Measurements from ENCODE around the gene ANKH.
"Not testable (repeated sequence)": the region's sequence is repeated elsewhere in the genome, so short reads cannot be mapped to it uniquely, and the experiment has no call there.

Gene ANKH

DNA sequence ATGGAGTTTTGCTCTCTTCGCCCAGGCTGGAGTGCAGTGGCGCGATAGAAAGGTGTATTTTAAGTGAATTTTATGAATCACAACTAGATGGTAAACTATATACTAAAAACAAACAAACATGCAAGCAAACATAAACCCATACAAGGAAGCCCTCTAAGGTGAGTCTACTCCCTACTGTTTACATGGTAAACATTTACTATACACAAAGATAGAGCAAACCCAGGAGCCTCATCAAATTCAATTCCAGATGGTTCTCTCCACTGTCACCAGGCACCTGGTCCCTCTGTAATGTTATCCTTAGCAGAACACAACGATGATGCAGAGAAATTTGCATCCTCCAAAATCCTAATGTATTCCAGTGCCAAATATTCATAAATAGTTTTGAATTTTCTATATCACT lies 17.9 kb downstream of the ANKH start:
- DNase-seq = no peak

DNA sequence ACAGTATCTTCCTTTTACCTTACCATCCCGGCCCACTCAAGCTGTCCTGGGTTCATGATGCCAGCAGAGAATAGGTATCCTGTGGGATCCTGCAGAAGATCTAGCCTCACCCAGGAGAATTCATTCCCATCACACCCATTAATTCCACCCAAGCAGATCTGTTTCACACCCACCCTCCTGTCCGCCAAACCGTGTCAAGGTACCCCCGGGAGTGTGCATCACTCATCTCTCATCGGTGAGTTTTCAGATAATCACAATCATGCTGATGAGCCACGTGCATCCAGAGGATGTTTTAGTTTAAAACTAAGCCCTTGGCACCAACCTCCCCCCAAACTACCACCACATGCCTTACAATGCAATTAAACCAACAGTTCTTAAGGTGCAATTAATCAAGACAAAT lies 18.8 kb downstream of the ANKH start:
- DNase-seq = no peak

DNA sequence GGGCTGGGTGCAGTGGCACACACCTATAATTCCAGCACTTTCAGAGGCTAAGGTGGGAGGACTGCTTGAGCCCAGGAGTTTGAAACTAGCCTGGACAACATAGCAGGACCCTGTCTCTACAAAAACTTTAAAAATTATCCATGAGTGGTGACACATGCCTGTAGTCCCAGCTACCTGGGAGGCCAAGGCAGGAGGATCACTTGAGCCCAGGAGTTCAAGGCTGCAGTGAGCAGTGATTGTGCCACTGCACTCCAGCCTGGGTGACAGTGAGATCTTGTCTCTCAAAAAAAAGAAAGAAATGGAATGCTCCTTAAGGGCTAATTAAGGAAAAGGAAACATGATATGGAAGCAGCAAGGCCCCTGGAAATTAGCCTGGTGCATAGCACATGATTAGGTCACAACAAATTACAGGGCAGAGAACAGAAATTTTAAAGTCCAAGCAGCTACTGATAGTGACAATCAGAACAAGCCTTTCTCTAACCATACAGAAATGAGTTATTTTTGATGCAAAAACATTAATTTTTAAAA lies 19.5 kb downstream of the ANKH start:
- no peak for DNase-seq

DNA sequence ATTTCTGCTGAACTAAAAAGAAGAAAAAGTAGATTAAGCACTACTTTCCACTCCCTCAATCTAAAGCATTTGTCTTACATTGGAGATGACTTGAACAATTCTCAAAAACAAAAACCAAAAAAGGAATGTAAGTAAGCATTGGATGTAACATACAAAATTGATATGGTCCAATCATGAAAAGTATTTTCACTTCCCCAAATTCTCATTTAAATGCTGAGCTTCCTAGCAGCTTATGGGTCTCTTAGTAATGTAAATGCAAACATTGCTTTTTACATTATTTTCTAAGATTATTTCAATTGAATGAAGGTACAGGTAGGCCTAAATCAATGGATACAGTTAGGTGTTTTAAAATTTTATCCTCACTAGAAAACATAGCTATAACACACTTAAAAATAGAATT lies 20.0 kb downstream of the ANKH start:
- DNase-seq = no peak

DNA sequence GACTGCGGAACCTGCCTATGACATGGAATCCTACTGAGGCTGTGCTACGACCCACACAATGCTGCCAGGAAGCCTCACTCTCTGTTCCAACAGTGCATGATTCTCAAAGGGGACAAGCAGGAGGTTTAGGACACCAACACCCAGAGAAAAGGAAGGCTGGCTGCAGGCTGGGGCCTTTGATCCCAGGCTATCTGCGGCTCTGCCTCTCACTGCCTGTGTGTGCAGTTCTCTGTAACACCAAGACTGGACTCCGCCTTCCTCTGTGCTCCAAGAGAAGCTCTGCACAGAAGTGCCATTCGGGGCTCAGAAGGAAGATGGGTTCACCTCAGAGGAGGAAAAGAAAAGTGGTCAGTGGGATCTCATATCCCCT lies 20.5 kb downstream of the ANKH start:
- DNase-seq = no peak

DNA sequence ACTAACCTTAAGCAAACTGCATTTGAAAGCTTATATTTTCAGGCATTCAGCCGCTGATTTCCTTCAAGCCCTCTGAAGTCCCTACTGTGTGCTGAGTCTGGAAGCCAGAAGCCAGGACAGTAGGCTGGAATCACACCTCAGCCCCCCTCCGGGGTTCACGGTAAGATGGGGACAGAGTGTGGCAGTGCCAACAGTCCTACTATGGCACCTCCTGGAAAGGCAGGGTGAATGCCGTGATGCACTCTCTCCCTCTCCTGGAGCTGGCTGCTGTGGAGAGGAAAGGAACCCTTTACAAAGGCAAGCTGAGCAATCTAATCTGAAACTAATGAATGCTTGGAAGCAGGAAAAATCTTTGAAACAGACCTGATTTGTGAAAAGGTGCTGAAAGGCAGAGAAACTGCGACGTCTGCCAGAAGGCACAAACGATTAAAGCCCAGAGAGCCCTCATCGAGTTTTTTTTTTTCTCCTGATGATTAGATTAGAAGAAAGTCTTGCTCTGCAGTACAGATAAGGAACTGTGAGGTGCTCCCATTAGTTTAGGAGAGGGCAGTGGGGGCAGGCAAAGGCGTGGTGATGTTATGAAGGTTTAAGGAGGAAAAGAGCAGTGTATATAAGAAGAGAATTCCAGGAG lies 21.0 kb downstream of the ANKH start:
- DNase-seq = no peak

DNA sequence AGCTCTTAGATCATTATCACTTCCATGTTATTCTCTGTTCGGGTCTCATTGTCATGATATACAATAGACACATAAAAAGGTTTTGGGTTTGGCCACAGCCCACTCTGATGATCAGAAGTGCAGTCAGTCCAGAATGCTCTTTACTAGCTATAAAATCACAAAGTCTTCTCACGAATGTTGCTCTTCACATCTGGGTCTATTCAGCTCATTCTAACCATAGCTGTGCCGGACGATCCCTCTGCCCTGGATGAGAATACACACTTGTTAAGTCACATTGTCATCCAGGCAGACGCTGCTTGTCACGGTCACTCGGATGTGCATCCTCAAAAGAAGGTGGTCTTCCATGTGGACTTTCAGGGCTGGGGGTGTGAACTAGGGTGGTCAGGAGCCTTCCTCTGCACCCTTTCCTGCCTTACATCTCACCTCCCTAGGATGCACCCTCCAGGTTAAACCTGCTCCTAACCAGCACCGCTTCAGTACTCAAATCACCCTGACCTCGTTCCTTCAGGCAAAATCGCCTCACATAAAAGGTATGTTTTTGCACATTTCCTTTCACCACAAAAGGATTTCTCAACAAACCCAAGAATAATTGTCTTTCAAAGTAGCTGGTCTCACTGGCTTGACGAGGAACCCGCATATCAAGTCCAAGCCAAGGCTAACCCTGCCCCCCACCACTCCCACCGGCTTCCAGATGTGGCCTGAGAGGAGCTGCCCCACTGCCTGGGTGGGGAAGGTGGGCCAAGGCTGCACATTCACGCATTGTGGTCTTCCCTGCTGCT lies 21.9 kb downstream of the ANKH start:
- DNase-seq = no peak

DNA sequence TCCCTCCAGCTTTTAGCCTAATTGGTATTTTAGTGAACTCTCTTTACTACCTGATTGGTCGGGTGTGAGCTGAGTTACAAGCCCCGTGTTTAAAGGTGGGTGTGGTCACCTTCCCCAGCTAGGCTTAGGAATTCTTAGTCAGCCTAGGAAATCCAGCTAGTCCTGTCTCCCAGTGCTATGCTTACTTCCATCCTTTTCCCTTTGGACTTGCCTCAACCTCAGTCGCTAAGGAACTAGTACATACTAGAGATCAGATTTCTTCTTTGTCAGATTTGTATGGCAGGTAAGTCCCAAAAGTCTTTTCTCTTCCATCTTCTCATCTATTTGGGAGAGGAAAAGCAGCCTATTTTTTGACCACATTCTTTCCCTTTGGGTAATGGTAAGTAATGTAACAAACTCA lies 22.6 kb downstream of the ANKH start:
- DNase-seq = not testable (repeated sequence)

DNA sequence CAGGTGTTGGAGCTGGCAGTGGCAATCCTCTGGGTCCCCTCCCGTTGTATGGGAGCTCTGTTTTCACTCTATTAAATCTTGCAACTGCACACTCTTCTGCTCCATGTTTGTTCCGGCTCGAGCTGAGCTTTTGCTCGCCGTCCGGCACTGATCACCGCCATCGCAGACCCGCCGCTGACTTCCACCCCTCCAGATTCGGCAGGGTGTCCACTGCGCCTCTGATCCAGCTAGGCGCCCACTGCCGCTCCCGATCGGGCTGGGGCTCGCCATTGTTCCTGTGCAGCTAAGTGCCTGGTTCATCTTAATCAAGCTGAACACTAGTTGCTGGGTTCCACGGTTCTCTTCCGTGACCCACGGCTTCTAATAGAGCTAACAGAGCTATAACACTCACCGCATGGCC lies 23.2 kb downstream of the ANKH start:
- no peak for DNase-seq

DNA sequence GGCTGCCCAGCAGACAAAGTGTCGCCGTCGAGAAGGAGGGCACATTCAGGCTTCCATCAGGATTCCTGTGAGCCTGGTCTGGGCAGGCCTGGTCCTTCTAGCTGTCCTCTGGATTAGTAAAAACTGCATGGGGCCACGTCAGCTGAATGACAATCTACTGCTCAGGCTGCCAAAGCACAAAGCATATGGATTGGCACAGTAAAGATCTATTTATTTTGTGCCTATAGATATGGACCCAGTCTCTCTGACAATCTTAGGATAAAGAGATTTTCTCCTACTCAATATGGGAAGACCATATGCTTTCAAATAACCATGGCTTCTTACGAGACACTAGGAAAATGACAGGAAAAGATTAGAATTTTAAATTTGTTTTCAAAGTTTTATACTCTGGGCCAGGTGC lies 24.1 kb downstream of the ANKH start:
- no peak for DNase-seq

DNA sequence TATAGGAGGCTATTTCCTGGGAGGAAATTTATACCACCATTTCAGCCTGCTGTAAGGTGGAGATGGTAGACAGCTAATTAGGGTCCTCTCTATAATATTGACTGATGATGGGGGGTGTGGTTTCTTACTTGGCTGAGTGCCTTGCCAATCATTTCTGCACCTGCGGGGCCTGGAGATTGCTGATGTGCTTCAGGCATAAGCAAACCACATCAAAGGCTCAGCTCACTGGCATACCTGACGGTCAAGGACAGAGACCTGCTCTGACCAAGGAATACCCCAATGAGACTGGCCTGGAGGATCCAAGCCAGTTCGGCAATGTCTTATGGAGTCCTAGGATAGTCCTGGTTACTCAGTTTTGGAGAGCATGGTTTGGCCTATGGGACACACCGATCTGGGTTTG lies 29.5 kb downstream of the ANKH start:
- no peak for DNase-seq

DNA sequence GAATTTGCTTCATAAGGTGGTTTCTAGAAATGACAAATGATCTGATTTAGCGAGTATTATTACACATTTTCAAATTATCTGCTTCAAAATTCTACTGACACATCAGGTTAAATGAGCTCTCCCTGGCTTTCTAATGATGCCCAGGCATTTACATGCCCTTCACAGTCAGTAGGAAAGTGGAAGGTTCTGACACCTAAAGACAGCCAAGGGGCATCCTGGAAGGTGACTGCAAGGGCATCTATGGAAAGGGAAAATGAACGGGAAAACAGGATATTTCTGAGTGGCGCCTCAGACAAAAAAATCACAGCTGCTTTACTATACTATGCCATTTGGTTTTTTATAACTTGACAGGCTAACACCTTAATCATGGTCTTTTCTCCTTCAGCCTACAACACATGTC lies 31.0 kb downstream of the ANKH start:
- no peak for DNase-seq

DNA sequence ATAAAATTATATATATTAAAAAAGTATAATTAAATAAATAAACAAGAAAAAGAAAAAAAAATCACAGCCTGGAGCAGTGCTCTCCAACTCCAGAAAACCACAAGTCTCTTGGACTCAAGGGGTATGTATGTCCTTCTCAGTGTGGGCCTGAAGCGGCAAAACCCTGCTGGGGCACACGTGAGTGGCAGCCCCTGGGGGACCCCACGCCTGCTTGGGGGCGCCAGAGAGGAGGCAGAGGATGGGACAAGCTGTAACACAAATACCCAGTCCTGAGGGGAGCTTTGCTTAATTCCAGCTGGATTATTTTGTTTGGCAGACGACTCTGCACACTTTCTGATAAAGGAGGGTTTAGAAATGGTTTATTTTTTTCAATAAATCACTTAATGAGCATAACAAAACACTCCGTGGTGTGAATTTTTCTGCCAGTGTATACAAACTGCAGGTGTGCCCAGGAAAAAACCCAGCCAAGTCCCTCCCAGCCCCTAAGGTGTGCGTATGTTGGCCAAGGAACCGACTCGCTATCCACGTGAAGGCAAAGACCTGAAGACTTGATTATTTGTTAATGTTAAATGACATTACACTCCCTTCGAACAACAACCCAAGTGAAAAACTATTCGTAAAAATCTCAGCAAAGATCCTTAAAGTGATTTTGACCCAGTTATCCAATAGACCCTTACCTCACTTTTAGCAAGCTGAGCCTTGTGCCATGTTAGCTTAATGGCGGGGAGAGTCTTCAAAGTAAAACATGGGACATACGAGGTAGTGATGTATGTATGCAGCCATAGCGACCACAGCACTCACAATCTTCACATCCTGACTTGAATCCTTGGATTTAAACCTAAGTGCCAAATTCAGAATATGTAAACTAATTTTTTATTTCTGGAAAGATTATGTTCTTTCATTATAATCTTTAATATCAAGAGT lies 32.9 kb downstream of the ANKH start:
- no peak for DNase-seq

DNA sequence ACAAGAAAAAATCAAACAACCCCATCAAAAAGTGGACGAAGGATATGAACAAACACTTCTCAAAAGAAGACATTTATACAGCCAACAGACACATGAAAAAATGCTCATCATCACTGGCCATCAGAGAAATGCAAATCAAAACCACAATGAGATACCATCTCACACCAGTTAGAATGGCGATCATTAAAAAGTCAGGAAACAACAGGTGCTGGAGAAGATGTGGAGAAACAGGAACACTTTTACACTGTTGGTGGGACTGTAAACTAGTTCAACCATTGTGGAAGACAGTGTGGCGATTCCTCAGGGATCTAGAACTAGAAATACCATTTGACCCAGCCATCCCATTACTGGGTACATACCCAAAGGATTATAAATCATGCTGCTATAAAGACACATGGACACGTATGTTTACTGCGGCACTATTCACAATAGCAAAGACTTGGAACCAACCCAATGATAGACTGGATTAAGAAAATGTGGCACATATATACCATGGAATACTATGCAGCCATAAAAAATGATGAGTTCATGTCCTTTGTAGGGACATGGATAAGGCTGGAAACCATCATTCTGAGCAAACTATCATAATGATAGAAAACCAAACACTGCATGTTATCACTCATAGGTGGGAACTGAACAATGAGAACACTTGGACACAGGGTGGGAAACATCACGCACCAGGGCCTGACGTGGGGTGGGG lies 34.0 kb downstream of the ANKH start:
- DNase-seq = not testable (repeated sequence)

DNA sequence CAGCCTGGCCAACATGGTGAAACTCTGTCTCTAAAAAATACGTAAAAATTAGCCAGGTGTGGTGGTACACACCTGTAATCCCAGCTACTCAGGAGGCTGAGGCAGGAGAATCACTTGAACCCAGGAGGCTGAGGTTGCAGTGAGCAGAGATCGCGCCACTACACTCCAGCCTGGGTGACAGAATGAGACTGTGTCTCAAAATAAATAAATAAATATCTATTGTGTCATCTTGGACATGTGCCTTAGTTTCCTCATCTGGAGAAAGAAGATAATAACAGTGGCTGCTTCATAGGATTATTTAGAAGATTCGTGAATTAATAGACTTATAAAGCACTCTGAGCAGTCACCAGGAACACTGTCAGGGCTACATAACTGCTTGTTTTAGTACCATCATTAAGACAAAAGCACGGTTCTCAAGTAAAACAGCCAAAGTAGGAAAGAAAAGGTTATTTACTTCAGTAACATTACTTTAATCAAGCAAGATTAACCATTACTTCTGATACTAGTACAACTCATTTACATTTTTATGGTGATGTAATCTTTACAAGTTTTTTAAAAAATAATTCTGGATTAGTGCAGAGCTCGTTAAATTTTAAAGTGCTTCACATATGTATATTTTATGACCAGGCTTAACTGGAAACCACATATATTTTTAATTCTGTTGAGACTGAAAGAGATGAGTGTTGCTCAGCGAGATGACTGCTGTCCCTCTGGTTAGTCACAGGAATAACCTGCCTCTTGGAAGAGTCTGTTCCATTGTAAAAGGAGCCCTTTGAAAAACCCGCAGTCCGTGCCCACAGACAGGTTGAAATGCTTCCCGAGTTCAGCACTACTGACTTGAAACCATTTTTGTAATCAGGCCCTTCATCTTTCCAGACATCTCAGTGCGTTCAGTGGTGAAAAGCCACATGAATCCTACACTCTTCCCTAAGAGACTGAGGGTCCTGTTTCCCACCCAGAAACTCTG lies 36.7 kb downstream of the ANKH start:
- no peak for DNase-seq

DNA sequence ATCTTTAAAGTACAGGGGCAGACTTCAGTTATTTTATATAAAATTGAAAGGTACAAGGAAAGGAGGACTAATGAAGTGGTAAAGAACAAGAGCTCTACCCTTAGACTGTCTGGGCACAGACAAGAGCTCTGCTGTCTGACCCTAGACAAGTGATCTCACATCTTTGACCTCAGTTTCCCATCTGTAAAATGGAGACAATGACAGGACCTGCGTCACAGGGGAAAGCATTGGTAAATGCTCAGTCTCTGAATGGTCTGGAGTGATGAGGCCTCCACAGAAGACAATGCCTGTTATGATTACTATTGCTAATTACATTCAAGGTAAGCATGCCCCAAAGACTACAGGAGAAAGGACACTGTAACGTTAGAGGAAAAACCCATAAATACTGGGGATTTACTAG lies 37.5 kb downstream of the ANKH start:
- no peak for DNase-seq

DNA sequence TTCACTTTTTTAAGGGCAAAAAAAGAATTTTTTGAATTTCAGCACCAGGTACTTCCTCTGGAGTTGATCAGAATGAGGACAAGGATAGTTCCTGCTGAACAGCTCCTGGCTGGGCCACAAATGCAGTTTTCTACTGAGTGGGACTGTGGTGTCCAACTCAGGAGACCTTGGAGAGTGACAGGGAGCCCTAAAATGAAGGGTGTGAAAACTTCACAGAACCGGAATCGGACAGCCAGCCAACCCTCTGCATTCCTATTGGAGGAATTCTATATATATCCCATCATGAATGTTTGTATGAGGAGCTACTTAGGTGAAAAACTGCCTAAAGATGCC lies 40.6 kb downstream of the ANKH start:
- DNase-seq = no peak

DNA sequence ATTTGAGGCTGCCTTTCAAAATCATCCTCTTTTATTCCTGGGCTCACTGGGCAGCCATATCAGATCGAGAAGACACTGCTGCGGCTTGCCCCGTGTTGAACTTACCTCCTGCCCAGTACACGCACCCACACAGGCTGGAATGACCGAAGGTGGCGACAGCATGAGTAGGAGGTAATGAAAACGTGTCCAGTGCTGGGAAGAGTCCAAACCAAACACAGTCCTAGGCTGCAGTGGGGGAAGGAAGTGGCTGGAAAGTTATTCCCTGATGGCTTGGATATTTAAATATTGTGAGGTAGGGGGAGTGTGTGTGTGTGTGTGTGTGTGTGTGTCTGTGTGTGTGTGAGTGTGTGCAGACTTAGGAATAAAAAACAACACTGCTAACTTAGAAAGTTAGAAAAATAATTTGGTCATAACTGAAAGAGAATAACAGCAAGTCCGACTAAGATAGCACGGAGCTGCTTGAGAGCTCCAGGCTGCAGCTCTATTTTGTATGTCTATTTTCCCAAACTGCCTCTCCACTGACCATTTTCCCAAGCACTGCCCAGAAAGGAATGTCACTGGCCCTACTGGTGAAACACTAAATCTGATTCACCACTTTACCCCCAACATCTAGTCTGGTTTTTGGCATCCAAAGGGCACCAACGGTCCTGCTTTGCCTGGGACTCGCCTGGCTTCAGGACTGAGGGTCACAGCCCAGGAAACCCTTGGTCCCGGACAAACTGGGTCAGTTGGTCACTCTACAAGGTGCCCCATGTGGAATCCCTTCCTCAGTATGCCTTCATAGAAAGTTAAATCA lies 41.2 kb downstream of the ANKH start:
- no peak for DNase-seq

DNA sequence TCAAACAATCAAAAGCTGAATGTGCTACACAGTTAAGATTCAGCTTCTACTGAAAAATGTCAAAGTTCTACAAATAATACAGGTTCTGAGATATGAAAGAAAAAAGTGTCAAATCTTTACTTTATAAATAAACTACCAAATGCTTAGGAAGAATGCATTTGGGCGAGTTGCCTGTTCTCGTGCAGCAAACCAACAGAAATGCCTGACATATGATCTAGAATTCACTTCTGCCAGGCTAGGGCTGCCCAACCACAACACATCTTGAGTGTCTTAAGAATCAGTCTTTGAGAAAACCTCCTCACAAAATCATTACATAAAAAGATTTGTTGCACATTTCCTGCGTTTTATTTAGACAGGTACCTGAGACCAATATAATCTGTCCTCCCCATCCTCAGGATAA lies 42.2 kb downstream of the ANKH start:
- no peak for DNase-seq

DNA sequence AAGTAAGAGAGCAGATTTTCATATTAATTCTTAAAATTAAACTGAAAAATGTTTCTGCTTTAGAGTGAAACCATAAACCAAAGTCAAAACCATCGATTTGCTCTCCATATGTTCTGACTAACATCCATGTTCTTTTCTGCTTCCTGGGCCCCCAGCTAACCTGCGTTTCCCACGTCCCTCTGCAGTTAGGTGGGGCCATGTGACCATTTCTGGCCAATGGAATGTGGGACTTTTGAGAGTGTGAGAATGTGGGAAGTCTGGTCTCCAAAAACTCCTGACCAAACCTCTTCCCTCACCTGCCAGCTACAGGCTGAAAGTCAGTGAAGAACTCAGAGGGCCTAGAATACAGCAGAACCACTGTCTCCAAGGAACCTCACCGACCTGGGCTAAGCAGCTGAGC lies 44.9 kb downstream of the ANKH start:
- DNase-seq = no peak

DNA sequence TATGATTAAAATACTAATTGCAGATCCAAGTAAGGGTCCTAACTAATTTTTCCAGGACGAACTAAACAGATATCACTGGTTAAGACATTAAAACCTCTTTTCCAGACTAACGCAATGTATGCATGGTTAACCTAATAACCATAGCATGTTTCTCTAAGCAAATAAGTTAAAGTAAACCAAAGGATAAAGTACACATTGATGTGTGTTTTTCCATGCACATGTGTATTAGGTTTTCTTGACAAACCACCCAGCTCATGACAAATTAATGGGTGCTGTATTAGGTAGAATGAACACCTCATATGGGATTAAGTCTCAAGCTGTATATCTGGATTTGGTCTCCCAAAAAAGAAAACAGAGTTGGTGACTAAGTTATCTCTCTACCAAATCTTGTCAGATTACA lies 45.6 kb downstream of the ANKH start:
- DNase-seq = no peak
